Activated naive CD8-positive, alpha-beta T cell (primary cell): ENCODE data around the gene JOSD2.
"Not testable (repeated sequence)": the region's sequence is repeated elsewhere in the genome, so short reads cannot be mapped to it uniquely, and the experiment has no call there.

Experiments
- H3K27ac Mint-ChIP-seq: one replicate; pipeline ENCODE4 v1.8.0; 2021; ENCODE audit warnings: mixed read lengths
- H3K27me3 Mint-ChIP-seq: one replicate; pipeline ENCODE4 v1.8.0; 2021; ENCODE audit warnings: mixed read lengths
- H3K36me3 Mint-ChIP-seq: one replicate; pipeline ENCODE4 v1.8.0; 2021; ENCODE audit warnings: mixed read lengths
- H3K4me1 Mint-ChIP-seq: one replicate; pipeline ENCODE4 v1.8.0; 2021; ENCODE audit warnings: low read depth, mixed read lengths
- H3K4me3 Mint-ChIP-seq: one replicate; pipeline ENCODE4 v1.8.0; 2021; ENCODE audit warnings: mild to moderate bottlenecking, mixed read lengths
- H3K9me3 Mint-ChIP-seq: one replicate; pipeline ENCODE4 v1.8.0; 2021; ENCODE audit warnings: low read depth, mixed read lengths

The JOSD2 gene

GRCh38 chr19:50482271-50482855 lies 28.6 kb downstream of the JOSD2 start:
- no peaks in the 10 kb centered on the region for H3K27me3 Mint-ChIP-seq
- H3K4me3 Mint-ChIP-seq, result no peak overlapping the region
- peaks cover 12% of the 10 kb centered on the region for H3K36me3 Mint-ChIP-seq
- H3K27ac Mint-ChIP-seq, result no peak overlapping the region
- peaks cover 10% of the 10 kb centered on the region for H3K4me1 Mint-ChIP-seq
- no peaks in the 10 kb centered on the region for H3K9me3 Mint-ChIP-seq

- H3K9me3 Mint-ChIP-seq, result no peaks in the 10 kb centered on the region
- no peaks in the 10 kb centered on the region for H3K27me3 Mint-ChIP-seq
- no peak overlapping the region for H3K4me3 Mint-ChIP-seq
- H3K27ac Mint-ChIP-seq, result no peak overlapping the region
- H3K4me1 Mint-ChIP-seq, result peaks cover 16% of the 10 kb centered on the region
- H3K36me3 Mint-ChIP-seq, result peaks cover 9% of the 10 kb centered on the region
Observed at GRCh38 chr19:50481351-50482149, 29.4 kb downstream of the JOSD2 start.

- H3K9me3 Mint-ChIP-seq, result no peaks in the 10 kb centered on the region
- peaks cover 9% of the 10 kb centered on the region for H3K36me3 Mint-ChIP-seq
- no peak overlapping the region for H3K4me3 Mint-ChIP-seq
- no peak overlapping the region for H3K27ac Mint-ChIP-seq
- H3K4me1 Mint-ChIP-seq, result peaks cover 18% of the 10 kb centered on the region
- no peaks in the 10 kb centered on the region for H3K27me3 Mint-ChIP-seq
Observed at GRCh38 chr19:50480281-50481111, 30.5 kb downstream of the JOSD2 start.

GRCh38 chr19:50479761-50480251 lies 31.2 kb downstream of the JOSD2 start:
- H3K27ac Mint-ChIP-seq, result no peak overlapping the region
- H3K36me3 Mint-ChIP-seq, result peaks cover 9% of the 10 kb centered on the region

GRCh38 chr19:50478901-50479715 lies 31.9 kb downstream of the JOSD2 start:
- Mint-ChIP-seq H3K4me1 (peaks cover 18% of the 10 kb centered on the region), H3K27ac (peak overlapping the region; percentile 41), H3K4me3 (peak overlapping the region; percentile 20), H3K36me3 (peaks cover 9% of the 10 kb centered on the region), H3K9me3 (no peaks in the 10 kb centered on the region), H3K27me3 (no peaks in the 10 kb centered on the region)

More at GRCh38 chr19:50479761-50480251, 31.2 kb downstream of the JOSD2 start:
- Mint-ChIP-seq H3K27me3 (no peaks in the 10 kb centered on the region), H3K4me1 (peaks cover 18% of the 10 kb centered on the region), H3K9me3 (no peaks in the 10 kb centered on the region), H3K4me3 (no peak overlapping the region)

- Mint-ChIP-seq H3K36me3 (peaks cover 6% of the 10 kb centered on the region), H3K27ac (peak overlapping the region; percentile 79), H3K27me3 (no peaks in the 10 kb centered on the region), H3K9me3 (no peaks in the 10 kb centered on the region), H3K4me3 (peak overlapping the region; percentile 98), H3K4me1 (peaks cover 18% of the 10 kb centered on the region)
Observed at GRCh38 chr19:50477751-50478515, 33.1 kb downstream of the JOSD2 start.

GRCh38 chr19:50476907-50477238 lies 34.1 kb downstream of the JOSD2 start:
- H3K27me3 Mint-ChIP-seq, result no peaks in the 10 kb centered on the region
- H3K27ac Mint-ChIP-seq, result peak overlapping the region; percentile 89
- H3K9me3 Mint-ChIP-seq, result no peaks in the 10 kb centered on the region
- peaks cover 18% of the 10 kb centered on the region for H3K4me1 Mint-ChIP-seq
- H3K36me3 Mint-ChIP-seq, result peaks cover 6% of the 10 kb centered on the region
- H3K4me3 Mint-ChIP-seq, result peak overlapping the region; percentile 98

GRCh38 chr19:50476224-50476906 lies 34.6 kb downstream of the JOSD2 start, which contains the start of the genes EMC10 and GARIN5A:
Gene EMC10, plus strand, starts transcription at chr19:50476507. Its CDS starts 38 bp downstream, at chr19:50476545.
Gene GARIN5A, minus strand, starts transcription at chr19:50476848. Its CDS starts 460 bp downstream, at chr19:50476388.
- peaks cover 6% of the 10 kb centered on the region for H3K36me3 Mint-ChIP-seq
- H3K27me3 Mint-ChIP-seq, result no peaks in the 10 kb centered on the region
- H3K27ac Mint-ChIP-seq, result peak within 1 kb of the TSS; percentile 89
- H3K4me1 Mint-ChIP-seq, result peaks cover 18% of the 10 kb centered on the region
- H3K9me3 Mint-ChIP-seq, result no peaks in the 10 kb centered on the region
- peak within 1 kb of the TSS; percentile 98 for H3K4me3 Mint-ChIP-seq

- H3K4me3 Mint-ChIP-seq, result peak overlapping the region; percentile 98
- H3K27ac Mint-ChIP-seq, result peak overlapping the region; percentile 81
- no peaks in the 10 kb centered on the region for H3K9me3 Mint-ChIP-seq
- no peaks in the 10 kb centered on the region for H3K27me3 Mint-ChIP-seq
- H3K4me1 Mint-ChIP-seq, result peaks cover 18% of the 10 kb centered on the region
- peaks cover 6% of the 10 kb centered on the region for H3K36me3 Mint-ChIP-seq
Observed at GRCh38 chr19:50475736-50476223, 35.2 kb downstream of the JOSD2 start.

- peaks cover 18% of the 10 kb centered on the region for H3K4me1 Mint-ChIP-seq
- peak overlapping the region; percentile 77 for H3K27ac Mint-ChIP-seq
- H3K4me3 Mint-ChIP-seq, result peak overlapping the region; percentile 70
- H3K36me3 Mint-ChIP-seq, result peaks cover 6% of the 10 kb centered on the region
- no peaks in the 10 kb centered on the region for H3K27me3 Mint-ChIP-seq
- H3K9me3 Mint-ChIP-seq, result no peaks in the 10 kb centered on the region
Observed at GRCh38 chr19:50475101-50475568, 35.9 kb downstream of the JOSD2 start.

- not testable (repeated sequence) for H3K9me3 Mint-ChIP-seq, H3K27me3 Mint-ChIP-seq, H3K36me3 Mint-ChIP-seq, H3K4me3 Mint-ChIP-seq, H3K27ac Mint-ChIP-seq
- peaks cover 15% of the 10 kb centered on the region for H3K4me1 Mint-ChIP-seq
Observed at GRCh38 chr19:50473336-50473735, 37.7 kb downstream of the JOSD2 start.

- Mint-ChIP-seq H3K9me3 (no peaks in the 10 kb centered on the region), H3K4me1 (no peaks in the 10 kb centered on the region), H3K27ac (no peak overlapping the region), H3K36me3 (no peaks in the 10 kb centered on the region), H3K27me3 (no peaks in the 10 kb centered on the region), H3K4me3 (no peak overlapping the region)
Observed at GRCh38 chr19:50468818-50469217, 42.2 kb downstream of the JOSD2 start.

- Mint-ChIP-seq H3K4me3 (no peak overlapping the region), H3K27me3 (peaks cover 2% of the 10 kb centered on the region), H3K36me3 (no peaks in the 10 kb centered on the region), H3K4me1 (no peaks in the 10 kb centered on the region), H3K27ac (no peak overlapping the region), H3K9me3 (no peaks in the 10 kb centered on the region)
Observed at GRCh38 chr19:50467566-50467965, 43.4 kb downstream of the JOSD2 start.
